Osteocyte (in vitro differentiated cells): ENCODE measurements around the gene ADAP1. TPM values are rescaled to one million over a fixed set of nuclear protein-coding genes. Genes with fewer than 3 reads are reported as not detected.

Experiments used
- DNase-seq: peaks from one replicate; pipeline ENCODE4 v3.0.0; 2021; ENCODE audit warnings: mixed read lengths; ENCODE audit not compliant: unreplicated experiment; ENCODE audit errors: extremely low spot score
- H3K27ac Mint-ChIP-seq: one replicate; pipeline ENCODE4 v1.8.0; 2021; ENCODE audit warnings: mild to moderate bottlenecking, mixed read lengths; ENCODE audit not compliant: unreplicated experiment
- H3K27me3 Mint-ChIP-seq: one replicate; pipeline ENCODE4 v1.8.0; 2021; ENCODE audit warnings: mixed read lengths; ENCODE audit not compliant: unreplicated experiment
- H3K36me3 Mint-ChIP-seq: one replicate; pipeline ENCODE4 v1.8.0; 2021; ENCODE audit warnings: mixed read lengths; ENCODE audit not compliant: unreplicated experiment
- H3K4me1 Mint-ChIP-seq: one replicate; pipeline ENCODE4 v1.8.0; 2021; ENCODE audit warnings: mixed read lengths; ENCODE audit not compliant: unreplicated experiment
- H3K4me3 Mint-ChIP-seq: one replicate; pipeline ENCODE4 v1.8.0; 2021; ENCODE audit warnings: mild to moderate bottlenecking, moderate library complexity, mixed read lengths; ENCODE audit not compliant: unreplicated experiment
- H3K9me3 Mint-ChIP-seq: one replicate; pipeline ENCODE4 v1.8.0; 2021; ENCODE audit warnings: mixed read lengths; ENCODE audit not compliant: unreplicated experiment
- total RNA-seq: library from RNA; stranded (reverse); gene quantifications from 2 replicates; pipeline ENCODE4 v1.2.1, GENCODE V29; 2021
- TF ChIP-seq, protein P1 (sequence below): fragments of 200-600 bp; sonication (generic); IDR thresholded peaks from 2 replicates; pipeline ENCODE4 v1.5.0; 2021; ENCODE audit warnings: antibody characterized with exemption, mild to moderate bottlenecking, moderate library complexity

ADAP1 gene
- total RNA-seq, 1 donor from 2014 or later: 5.8 TPM

DNA sequence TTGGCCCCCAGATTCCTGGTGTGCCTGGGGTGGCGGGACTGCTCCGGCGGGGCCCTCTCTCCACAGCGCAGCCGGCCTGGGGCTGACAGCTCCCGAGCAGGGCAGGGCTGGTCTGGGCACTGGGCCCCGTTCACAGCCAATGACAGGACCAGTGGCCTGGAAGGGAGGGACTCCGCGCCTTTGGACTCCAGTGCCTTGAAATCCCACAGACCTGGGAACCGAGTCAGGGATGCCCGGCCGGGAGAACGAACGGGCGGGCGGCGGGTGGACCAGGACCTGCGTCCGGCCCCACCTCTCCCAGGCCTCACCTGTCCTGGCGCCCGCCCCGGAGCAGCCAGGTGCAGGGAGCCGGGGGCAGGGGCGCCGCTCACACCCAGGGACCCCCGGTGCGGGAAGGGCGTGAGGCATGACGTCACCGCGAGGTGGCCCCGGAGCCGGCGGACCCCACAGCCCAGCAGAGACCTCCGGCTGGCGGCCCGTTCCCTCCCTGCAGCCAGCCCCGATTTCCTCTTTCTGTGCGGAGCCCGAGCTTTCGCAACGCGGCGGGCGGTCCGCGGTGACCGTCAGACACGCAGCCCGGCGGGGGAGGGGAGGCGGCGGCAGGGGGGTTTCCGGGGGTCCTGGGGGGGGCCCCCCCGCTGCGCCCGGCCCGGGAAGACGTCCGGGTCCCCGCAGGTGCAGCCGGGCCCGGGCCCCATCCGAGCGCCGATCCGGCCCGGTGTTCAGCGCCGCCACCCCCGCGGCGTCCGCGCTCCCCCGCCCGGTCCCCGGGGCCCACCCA is 743 bp downstream of the ADAP1 start:
- DNase-seq: no peak
- peaks cover 3% of the 10 kb centered on the region for H3K4me1 Mint-ChIP-seq
- H3K27me3 Mint-ChIP-seq: peaks cover 3% of the 10 kb centered on the region
- H3K4me3 Mint-ChIP-seq: peak overlapping the region; percentile 48
- H3K9me3 Mint-ChIP-seq: no peaks in the 10 kb centered on the region
- TF ChIP-seq, protein P1, sequence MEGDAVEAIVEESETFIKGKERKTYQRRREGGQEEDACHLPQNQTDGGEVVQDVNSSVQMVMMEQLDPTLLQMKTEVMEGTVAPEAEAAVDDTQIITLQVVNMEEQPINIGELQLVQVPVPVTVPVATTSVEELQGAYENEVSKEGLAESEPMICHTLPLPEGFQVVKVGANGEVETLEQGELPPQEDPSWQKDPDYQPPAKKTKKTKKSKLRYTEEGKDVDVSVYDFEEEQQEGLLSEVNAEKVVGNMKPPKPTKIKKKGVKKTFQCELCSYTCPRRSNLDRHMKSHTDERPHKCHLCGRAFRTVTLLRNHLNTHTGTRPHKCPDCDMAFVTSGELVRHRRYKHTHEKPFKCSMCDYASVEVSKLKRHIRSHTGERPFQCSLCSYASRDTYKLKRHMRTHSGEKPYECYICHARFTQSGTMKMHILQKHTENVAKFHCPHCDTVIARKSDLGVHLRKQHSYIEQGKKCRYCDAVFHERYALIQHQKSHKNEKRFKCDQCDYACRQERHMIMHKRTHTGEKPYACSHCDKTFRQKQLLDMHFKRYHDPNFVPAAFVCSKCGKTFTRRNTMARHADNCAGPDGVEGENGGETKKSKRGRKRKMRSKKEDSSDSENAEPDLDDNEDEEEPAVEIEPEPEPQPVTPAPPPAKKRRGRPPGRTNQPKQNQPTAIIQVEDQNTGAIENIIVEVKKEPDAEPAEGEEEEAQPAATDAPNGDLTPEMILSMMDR: no peak
- H3K36me3 Mint-ChIP-seq: no peaks in the 10 kb centered on the region
- no peak overlapping the region for H3K27ac Mint-ChIP-seq

DNA sequence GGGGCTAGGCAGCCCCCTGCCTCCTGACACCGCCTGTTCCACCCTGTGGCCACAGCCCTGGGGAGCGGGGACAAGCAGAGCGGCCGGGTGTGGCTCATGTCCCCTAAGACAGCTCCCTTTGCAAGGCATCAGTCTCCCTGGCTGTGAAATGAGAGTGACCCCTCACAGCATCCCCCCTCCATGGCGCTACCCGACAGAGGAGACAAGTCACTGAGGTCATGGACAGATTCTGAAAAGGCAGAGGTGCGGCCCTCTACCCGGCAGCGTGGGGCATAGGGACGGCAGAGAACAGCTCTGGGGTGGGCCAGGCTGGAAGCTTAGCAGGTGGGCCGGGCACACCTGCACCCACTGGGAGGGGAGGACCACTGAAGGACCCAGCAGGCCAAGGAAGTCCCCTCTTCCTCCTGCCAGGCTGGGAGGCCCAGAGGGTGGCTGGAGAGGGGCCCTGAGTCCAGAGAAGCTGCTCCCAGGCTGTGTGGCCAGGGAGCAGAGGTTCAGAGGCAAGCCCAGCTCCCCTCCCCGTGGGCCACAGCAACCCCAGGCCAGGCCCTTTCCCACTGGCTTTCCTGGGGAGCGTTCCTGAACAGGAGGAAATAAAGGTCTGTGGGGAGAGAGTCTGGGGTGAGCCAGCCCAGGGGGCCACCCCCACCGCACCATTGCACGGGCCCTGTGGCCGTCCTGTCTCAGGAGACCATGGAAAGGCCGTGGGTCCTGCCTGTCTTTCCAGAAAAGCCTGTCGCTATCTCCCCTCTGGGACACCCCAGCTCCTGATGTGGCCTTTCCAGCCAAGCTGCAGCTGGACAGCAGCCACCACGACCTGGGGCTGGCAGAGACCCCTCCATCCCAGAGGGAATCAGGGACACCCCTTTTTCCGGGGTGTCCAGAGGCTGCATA is 1.7 kb downstream of the ADAP1 start:
- DNase-seq: no peak
- H3K9me3 Mint-ChIP-seq: no peaks in the 10 kb centered on the region
- peaks cover 3% of the 10 kb centered on the region for H3K4me1 Mint-ChIP-seq
- H3K27me3 Mint-ChIP-seq: peaks cover 3% of the 10 kb centered on the region
- H3K4me3 Mint-ChIP-seq: no peak overlapping the region
- TF ChIP-seq, protein P1: no peak
- H3K27ac Mint-ChIP-seq: no peak overlapping the region
- no peaks in the 10 kb centered on the region for H3K36me3 Mint-ChIP-seq

DNA sequence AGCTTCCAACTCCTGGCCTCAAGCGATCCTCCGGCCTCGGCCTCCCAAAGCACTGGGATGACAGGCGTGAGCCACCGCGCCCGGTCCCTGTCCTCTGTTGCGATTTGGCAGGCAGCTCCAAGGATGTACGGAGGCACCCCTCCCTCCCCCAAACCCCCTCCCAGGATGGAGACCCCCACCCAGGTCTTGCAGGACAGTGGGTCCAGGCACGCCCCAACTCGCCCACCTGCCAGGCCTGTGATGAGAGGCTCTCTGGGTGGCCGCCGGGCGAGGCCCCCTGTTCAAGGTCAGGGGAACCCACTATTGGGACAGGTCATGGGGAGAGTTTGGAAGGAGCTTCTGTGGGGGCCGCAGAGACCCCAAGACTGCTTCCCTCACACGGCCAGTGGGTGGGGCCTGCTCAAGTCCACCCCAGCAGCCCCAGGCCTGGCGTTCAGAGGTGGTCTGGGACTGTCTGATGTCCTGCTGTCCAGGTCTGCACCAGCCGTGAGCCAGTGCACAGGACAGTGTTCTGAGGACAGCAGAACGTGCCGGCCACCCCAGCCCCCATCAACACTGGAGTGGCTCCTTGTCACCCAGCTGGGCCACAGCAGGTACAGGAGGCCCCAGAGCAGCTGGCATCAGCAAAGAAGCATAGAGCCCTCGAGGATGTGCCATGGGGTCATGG is 2.5 kb downstream of the ADAP1 start:
- no peaks in the 10 kb centered on the region for H3K36me3 Mint-ChIP-seq
- no peak overlapping the region for H3K4me3 Mint-ChIP-seq
- no peak overlapping the region for H3K27ac Mint-ChIP-seq
- TF ChIP-seq, protein P1: no peak
- DNase-seq: no peak
- H3K27me3 Mint-ChIP-seq: peaks cover 3% of the 10 kb centered on the region
- no peaks in the 10 kb centered on the region for H3K9me3 Mint-ChIP-seq
- peaks cover 3% of the 10 kb centered on the region for H3K4me1 Mint-ChIP-seq

DNA sequence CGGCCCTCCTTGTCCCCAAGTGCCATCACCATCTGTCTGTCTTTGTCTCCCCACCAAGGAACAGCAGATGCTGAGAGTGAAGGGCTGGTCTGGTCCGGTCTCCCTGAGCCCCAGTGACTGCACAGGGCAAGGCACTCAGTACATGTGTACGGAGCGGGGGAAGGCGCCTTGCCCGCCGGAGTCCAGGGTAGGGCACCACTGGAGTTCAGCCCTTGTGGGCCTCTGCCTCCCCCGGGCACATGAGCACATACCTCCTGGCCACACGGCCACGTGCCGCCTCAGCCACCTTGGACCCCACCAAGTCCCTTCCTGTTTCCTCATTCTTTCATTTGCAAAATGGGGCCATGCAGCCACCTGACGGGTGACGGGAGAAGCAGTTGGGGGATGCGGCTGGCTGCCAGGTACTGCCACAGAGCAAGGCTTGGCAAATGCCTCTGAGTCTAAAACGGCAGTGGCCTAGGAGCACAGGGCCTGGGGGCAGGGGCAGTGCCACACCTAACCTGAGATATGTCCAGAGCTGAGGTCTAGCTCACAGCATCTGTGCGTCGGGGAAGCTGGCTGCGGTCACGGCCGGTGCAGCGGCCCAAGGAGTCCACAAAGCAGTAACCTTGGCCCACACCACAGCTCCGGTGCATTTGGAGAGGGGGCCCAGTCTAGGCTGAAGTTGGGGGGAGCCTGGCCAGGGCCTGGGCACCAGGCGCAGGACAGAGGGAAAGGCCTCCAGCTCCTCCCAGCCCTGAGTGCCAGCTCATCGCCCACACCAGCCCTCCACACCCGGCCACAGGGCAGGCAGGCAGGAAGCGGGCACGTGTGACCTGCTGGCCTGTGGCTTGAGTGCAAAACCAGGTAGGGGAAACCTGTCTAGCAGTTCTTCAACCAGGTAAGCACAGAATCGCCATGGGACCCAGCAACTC is 5.2 kb downstream of the ADAP1 start:
- H3K9me3 Mint-ChIP-seq: no peaks in the 10 kb centered on the region
- H3K36me3 Mint-ChIP-seq: no peaks in the 10 kb centered on the region
- DNase-seq: no peak
- H3K27me3 Mint-ChIP-seq: no peaks in the 10 kb centered on the region
- no peak overlapping the region for H3K4me3 Mint-ChIP-seq
- no peaks in the 10 kb centered on the region for H3K4me1 Mint-ChIP-seq
- no peak overlapping the region for H3K27ac Mint-ChIP-seq
- TF ChIP-seq, protein P1: no peak
